Skeletal muscle tissue (tissue), 4 donors: ENCODE results near the gene PWWP2A. TPM values are rescaled to one million over a fixed set of nuclear protein-coding genes. Genes with fewer than 3 reads are reported as not detected.

ENCODE experiments used
- H3K27ac ChIP-seq: one replicate; pipeline ENCODE4 v1.7.0; 2013; ENCODE audit warnings: mild to moderate bottlenecking, low read depth, low read length, inconsistent platforms
- H3K27me3 ChIP-seq, 3 donors: one replicate each; pipeline ENCODE4 v1.7.0; 2013; ENCODE audit warnings: low read length in 3 of 3; ENCODE audit not compliant: control insufficient read depth in 3 of 3, insufficient read depth in 3 of 3
- H3K36me3 ChIP-seq, 3 donors: one replicate each; pipeline ENCODE4 v1.7.0; 2013; ENCODE audit warnings: low read length in 3 of 3; ENCODE audit not compliant: control insufficient read depth in 3 of 3, insufficient read depth in 3 of 3
- H3K4me1 ChIP-seq, 3 donors: one replicate each; pipeline ENCODE4 v1.7.0; 2013; ENCODE audit warnings: low read length in 3 of 3, mild to moderate bottlenecking in 3 of 3; ENCODE audit not compliant: control insufficient read depth in 3 of 3, insufficient read depth in 3 of 3
- H3K4me3 ChIP-seq, 3 donors: one replicate each; pipeline ENCODE4 v1.7.0; 2013; ENCODE audit warnings: low read length in 3 of 3
- H3K9ac ChIP-seq, 3 donors: one replicate each; pipeline ENCODE4 v1.7.0; 2013; ENCODE audit warnings: low read length in 3 of 3, mild to moderate bottlenecking in 3 of 3, moderate library complexity in 2 of 3, low read depth in 1 of 3
- H3K9me3 ChIP-seq, 3 donors: one replicate each; pipeline ENCODE4 v1.7.0; 2013; ENCODE audit warnings: low read length in 3 of 3; ENCODE audit not compliant: control insufficient read depth in 3 of 3
- total RNA-seq: library from RNA; depleted of rRNA; stranded (reverse); fragments of >200 nt; gene quantifications from one replicate; pipeline ENCODE4 v1.2.3, GENCODE V29; 2014
- donor health status: Osteomylitis.

PWWP2A gene
- total RNA-seq, 1 donor from 2014 or later: 13.0 TPM

DNA sequence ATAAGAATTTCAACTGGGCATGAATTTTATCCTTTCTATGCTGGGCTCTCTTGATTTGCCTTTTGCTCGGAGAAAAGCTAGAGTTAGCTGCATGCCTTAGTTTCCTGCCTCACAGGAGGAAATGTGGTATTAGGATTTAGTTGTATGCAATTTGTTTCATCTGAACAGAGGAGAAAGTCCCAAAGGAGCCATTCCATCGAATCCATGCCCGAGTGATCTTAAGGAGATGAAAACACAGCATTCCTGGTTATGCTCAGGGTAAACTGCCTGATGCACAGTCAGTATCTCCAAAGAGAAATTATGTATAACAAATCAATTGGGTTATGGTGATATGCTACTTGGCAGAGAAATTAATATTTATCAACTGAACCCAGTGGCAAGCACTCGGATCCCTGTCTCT, 59.2 kb downstream of the PWWP2A start:
- no peak overlapping the region for H3K9ac ChIP-seq
- H3K27me3 ChIP-seq: no peaks in the 10 kb centered on the region
- no peak overlapping the region for H3K27ac ChIP-seq
- no peaks in the 10 kb centered on the region for H3K4me1 ChIP-seq
- peaks cover 23 to 56% (median 55%) of the 10 kb centered on the region in 3 donors for H3K36me3 ChIP-seq
- H3K9me3 ChIP-seq: no peaks in the 10 kb centered on the region
- no peak overlapping the region for H3K4me3 ChIP-seq

DNA sequence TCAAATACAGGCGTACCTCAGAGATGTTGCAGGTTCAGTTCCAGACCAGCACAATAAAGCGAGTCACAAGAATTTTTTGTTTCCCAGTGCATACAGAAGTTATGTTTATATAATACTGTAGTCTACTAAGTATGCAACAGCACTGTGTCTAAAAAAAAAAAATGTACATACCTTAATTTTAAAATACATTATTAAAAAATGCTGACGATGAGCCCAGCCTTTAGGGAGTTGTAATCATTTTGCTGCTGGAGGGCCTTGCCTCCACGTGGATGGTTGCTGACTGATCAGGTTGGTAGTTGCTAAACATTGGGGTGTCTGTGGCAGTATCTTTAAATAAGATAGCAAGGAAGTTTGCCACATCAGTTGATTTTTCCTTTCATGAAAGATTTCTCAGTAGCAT, 62.0 kb downstream of the PWWP2A start:
- Histone ChIP-seq H3K36me3 (peaks cover 24 to 64% (median 54%) of the 10 kb centered on the region in 3 donors), H3K9me3 (no peaks in the 10 kb centered on the region)

DNA sequence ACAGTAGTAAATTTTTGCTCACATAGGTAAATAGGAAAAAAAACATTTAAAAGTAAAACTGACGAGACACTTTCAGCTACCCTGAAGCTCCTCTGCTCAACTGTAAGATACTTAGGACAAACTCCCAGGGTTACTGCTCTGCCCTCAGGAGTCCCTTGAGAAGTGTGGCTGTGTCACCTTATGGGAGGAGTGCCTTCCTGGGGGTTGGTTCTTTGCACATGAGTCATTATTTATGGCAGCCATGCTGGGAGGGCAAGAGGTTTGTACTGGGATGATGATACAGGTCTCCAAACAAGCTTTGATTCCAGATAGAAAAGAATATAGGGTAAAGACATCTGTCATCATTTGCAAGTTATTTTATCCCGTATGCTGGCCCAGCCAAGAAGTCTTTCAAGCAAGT, 64.4 kb downstream of the PWWP2A start:
- H3K9ac ChIP-seq: no peak overlapping the region
- H3K9me3 ChIP-seq: no peaks in the 10 kb centered on the region
- H3K27me3 ChIP-seq: no peaks in the 10 kb centered on the region
- peaks cover 24 to 68% (median 53%) of the 10 kb centered on the region in 3 donors for H3K36me3 ChIP-seq
- H3K4me1 ChIP-seq: no peaks in the 10 kb centered on the region
- H3K4me3 ChIP-seq: no peak overlapping the region
- H3K27ac ChIP-seq: no peak overlapping the region

More for the DNA sequence above, 62.0 kb downstream of the PWWP2A start:
- H3K4me1 ChIP-seq: no peaks in the 10 kb centered on the region
- no peak overlapping the region for H3K9ac ChIP-seq
- no peak overlapping the region for H3K27ac ChIP-seq
- no peaks in the 10 kb centered on the region for H3K27me3 ChIP-seq
- H3K4me3 ChIP-seq: no peak overlapping the region

DNA sequence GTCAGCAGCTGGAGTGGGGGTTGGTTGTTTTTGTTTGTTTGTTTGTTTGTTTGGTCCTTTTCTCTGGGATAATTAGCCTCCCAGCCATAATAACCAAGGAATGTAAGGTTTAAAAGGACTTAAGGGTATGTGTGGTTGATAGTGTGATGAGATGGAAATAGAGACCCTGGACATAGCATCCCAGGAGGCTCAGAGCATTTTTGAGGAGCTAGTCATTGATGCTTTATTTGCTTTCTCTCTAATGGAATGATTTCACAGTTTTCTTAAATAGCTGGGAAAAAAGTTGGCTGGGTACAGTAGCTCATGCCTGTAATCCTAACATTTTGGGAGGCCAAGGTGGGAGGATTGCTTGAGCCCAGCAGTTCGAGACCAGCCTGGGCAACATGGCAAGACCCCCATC, 65.2 kb downstream of the PWWP2A start:
- H3K36me3 ChIP-seq: peaks cover 25 to 73% (median 49%) of the 10 kb centered on the region in 3 donors
- H3K27me3 ChIP-seq: no peaks in the 10 kb centered on the region
- no peak overlapping the region for H3K27ac ChIP-seq
- no peaks in the 10 kb centered on the region for H3K4me1 ChIP-seq
- no peak overlapping the region for H3K9ac ChIP-seq
- H3K9me3 ChIP-seq: no peaks in the 10 kb centered on the region
- no peak overlapping the region for H3K4me3 ChIP-seq

DNA sequence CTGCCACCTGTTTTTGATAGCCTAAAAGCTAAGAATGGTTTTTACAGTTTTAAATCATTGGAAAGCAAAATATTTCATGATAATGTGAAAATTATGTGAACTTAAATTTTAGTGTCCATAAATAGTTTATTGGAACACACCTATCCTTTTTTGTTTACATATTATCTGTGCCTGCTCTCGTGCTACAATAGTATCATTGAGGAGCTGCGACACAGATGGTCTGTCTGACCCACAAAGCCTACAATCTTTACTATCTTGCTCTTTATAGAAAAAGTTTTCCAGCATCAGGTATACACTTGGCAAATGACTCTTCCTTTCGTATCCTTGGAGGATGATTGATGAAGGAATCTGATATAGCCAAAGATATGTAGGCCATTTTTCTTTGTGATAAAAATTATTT, 70.2 kb downstream of the PWWP2A start:
- H3K9me3 ChIP-seq: no peaks in the 10 kb centered on the region
- no peak overlapping the region for H3K9ac ChIP-seq
- H3K4me1 ChIP-seq: no peaks in the 10 kb centered on the region
- no peak overlapping the region for H3K27ac ChIP-seq
- peaks cover 13 to 45% (median 33%) of the 10 kb centered on the region in 3 donors for H3K36me3 ChIP-seq
- no peaks in the 10 kb centered on the region for H3K27me3 ChIP-seq
- H3K4me3 ChIP-seq: no peak overlapping the region

DNA sequence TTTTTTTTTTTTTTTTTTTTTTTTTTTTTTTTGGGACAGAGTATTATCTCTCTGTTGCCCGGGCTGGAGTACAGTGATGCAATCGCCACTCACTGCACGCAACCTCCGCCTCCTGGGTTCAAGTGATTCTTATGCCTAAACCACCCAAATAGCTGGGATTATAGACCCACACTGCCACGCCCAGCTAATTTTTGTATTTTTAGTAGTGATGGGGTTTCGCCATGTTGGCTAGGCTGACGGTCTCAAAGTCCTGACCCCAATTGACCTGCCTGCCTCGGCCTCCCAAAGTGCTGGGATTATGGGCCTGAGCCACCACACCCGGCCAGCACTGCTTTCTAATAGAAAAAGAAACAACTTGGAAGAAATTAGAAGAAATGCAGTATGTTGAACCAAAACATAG, 71.1 kb downstream of the PWWP2A start:
- Histone ChIP-seq H3K27ac (no peak overlapping the region), H3K4me1 (no peaks in the 10 kb centered on the region), H3K9me3 (no peaks in the 10 kb centered on the region), H3K9ac (no peak overlapping the region), H3K27me3 (no peaks in the 10 kb centered on the region), H3K36me3 (peaks cover 12 to 39% (median 26%) of the 10 kb centered on the region in 3 donors), H3K4me3 (no peak overlapping the region)

DNA sequence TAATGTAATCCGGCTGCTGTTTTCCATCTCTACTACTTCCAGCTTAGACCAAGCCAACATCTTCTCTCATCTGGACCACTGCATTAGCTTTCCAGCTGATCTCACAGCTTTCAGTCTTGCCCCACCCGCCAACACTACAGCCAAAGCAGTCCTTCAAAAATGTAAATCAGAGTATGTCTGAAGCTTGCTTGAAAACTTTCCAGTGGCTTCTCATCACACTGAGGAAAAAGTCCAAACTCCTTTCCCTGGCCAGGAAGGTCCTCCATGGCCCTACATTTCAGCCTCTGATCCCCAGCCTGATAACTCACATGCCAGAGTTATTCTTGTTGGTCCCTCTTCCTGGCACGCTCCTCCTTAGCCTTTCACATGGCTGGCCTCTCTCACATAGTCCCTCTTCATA, 71.8 kb downstream of the PWWP2A start:
- no peaks in the 10 kb centered on the region for H3K4me1 ChIP-seq
- H3K27me3 ChIP-seq: no peaks in the 10 kb centered on the region
- no peak overlapping the region for H3K9ac ChIP-seq
- no peak overlapping the region for H3K4me3 ChIP-seq
- H3K9me3 ChIP-seq: no peaks in the 10 kb centered on the region
- no peak overlapping the region for H3K27ac ChIP-seq
- peaks cover 9 to 37% (median 21%) of the 10 kb centered on the region in 3 donors for H3K36me3 ChIP-seq

DNA sequence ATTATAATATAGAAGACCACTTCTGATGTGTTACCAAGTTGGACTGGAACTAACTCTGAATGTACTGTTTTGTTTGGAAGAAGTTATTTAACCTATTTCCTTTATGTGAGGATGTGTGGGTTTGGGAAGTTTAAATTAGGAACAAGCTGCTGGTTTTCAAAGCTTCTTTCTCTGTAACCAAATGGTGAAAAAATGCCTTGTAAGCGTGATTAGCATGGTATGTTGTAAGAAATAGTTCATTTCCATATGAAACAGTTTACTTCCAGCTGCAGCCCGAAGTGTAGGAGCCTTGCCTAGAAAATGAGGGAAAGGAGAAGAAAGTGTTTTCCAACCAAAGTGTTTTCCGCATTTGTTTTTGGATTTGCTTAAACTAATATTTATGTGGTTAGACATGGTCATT, 74.3 kb downstream of the PWWP2A start:
- no peaks in the 10 kb centered on the region for H3K9me3 ChIP-seq
- no peaks in the 10 kb centered on the region for H3K4me1 ChIP-seq
- H3K27me3 ChIP-seq: no peaks in the 10 kb centered on the region
- peaks cover 3 to 22% (median 12%) of the 10 kb centered on the region in 3 donors for H3K36me3 ChIP-seq
- no peak overlapping the region for H3K9ac ChIP-seq
- H3K4me3 ChIP-seq: no peak overlapping the region
- H3K27ac ChIP-seq: no peak overlapping the region

DNA sequence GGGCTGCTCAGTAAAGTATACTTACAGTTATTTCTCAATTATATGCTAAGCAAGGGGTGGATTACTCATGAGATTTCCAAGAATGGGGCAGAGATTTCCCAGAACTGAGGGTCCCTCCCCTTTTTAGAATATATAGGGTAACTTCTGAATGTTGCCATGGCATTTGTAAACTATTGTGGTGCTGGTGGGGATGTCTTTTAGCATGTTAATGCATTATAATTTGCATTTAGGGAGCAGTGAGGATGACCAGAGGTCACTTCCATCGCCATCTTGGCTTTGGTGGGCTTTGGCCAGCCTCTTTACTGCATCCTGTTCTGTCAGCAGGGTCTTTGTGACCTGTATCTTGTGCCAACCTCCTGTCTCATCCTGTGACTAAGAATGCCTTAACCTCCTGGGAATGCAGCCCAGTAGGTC, 74.9 kb downstream of the PWWP2A start:
- Histone ChIP-seq H3K36me3 (peaks cover 3 to 17% (median 14%) of the 10 kb centered on the region in 3 donors), H3K27ac (no peak overlapping the region), H3K9me3 (no peaks in the 10 kb centered on the region), H3K9ac (no peak overlapping the region), H3K4me1 (no peaks in the 10 kb centered on the region), H3K27me3 (no peaks in the 10 kb centered on the region), H3K4me3 (no peak overlapping the region)

DNA sequence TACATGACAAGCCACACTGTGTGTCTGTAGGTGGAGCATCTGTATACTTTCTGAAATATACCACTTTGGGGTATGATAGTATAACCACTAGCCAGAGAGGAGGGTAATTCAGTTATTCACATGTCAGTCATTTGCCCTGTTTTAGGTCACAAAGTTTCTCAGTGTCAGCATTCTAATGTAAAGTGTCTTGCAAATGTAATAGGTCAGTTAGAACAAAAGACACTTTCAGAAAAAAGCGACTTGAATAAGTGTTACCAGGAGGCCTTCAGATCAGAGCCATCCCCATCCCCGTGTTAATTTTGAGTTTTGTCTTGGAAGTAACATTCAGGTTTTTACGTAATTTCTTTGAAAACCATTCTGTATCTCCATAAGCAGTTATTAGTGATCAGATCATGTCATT, 76.6 kb downstream of the PWWP2A start:
- Histone ChIP-seq H3K4me3 (no peak overlapping the region), H3K36me3 (peaks cover 3 to 20% (median 15%) of the 10 kb centered on the region in 3 donors), H3K9ac (no peak overlapping the region), H3K27ac (no peak overlapping the region), H3K4me1 (no peaks in the 10 kb centered on the region), H3K9me3 (no peaks in the 10 kb centered on the region), H3K27me3 (no peaks in the 10 kb centered on the region)
